Right hindlimb (tissue), 1 donor: ENCODE results near the gene HVCN1.

Experiments used
- DNase-seq: peaks from one replicate; pipeline ENCODE4 v3.0.0-alpha.2; 2018

Gene HVCN1

GRCh38 chr12:110613771-110614684, 74.9 kb downstream of the HVCN1 start, which contains the start of gene TCTN1:
Gene TCTN1, plus strand, starts transcription at chr12:110614129. Its CDS starts 54 bp downstream, at chr12:110614183.
- peak; percentile 98 for DNase-seq

GRCh38 chr12:110613071-110613770, 75.7 kb downstream of the HVCN1 start:
- DNase-seq = peak; percentile 28

- no peak for DNase-seq
These were observed 82.7 kb downstream of the HVCN1 start for GRCh38 chr12:110606253-110606611.

- peak; percentile 37 for DNase-seq
These were observed 86.7 kb downstream of the HVCN1 start for GRCh38 chr12:110602085-110602814.

GRCh38 chr12:110600254-110600653, 88.7 kb downstream of the HVCN1 start:
- no peak for DNase-seq

DNA sequence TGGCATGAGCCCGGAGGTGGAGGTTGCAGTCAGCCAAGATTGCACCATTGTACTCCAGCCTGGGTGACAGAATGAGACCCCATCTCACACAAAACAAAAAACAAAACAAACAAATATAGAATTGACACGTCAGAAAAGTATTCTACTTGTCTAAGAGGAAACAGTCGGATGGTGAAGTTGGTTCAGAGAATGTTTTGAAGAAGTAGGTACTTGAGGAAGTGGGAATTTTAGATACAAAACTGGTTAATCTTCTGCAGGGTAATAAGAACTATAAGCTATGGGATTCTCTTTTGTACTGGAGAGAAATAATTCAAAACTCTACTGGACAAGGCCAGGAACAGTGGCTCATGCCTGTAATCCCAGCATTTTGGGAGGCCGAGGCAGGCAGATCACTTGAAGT, 89.6 kb downstream of the HVCN1 start:
- DNase-seq = no peak
